SJSA1 (cell line): ENCODE results near the gene C2orf76. TPM values are rescaled to one million over a fixed set of nuclear protein-coding genes. Genes with fewer than 3 reads are reported as not detected.

Source experiments
- DNase-seq, 2 experiments: peaks; one replicate each; pipeline ENCODE4 v3.0.0-alpha.2; 2015 to 2020; ENCODE audit warnings: low spot score in 2 of 2, low read depth in 1 of 2
- H3K27ac ChIP-seq: fragments of 250-450 bp; sonication (Bioruptor Pico); 2 replicates; pipeline ENCODE4 v1.5.1; 2020; ENCODE audit warnings: mild to moderate bottlenecking, moderate library complexity
- H3K27me3 ChIP-seq: fragments of 250-450 bp; sonication (Bioruptor Pico); replicated peaks from 2 replicates; pipeline ENCODE4 v1.5.1; 2020; ENCODE audit warnings: mild to moderate bottlenecking, moderate library complexity
- H3K36me3 ChIP-seq: fragments of 250-450 bp; sonication (Bioruptor Pico); 2 replicates; pipeline ENCODE4 v1.5.1; 2020; ENCODE audit warnings: mild to moderate bottlenecking
- H3K4me1 ChIP-seq: fragments of 250-450 bp; sonication (Bioruptor Pico); replicated peaks from 2 replicates; pipeline ENCODE4 v1.6.1; 2021; ENCODE audit warnings: mild to moderate bottlenecking
- H3K4me3 ChIP-seq: fragments of 250-450 bp; sonication (Bioruptor Pico); 2 replicates; pipeline ENCODE4 v1.5.1; 2020; ENCODE audit warnings: mild to moderate bottlenecking
- H3K9me3 ChIP-seq: fragments of 250-450 bp; sonication (Bioruptor Pico); replicated peaks from 2 replicates; pipeline ENCODE4 v1.5.1; 2020; ENCODE audit warnings: mild to moderate bottlenecking
- total RNA-seq: library from RNA; depleted of rRNA; stranded (reverse); fragments of >200 nt; shearing (Covaris generic); gene quantifications from 2 replicates; pipeline ENCODE4 v1.2.3, GENCODE V29; 2014

The C2orf76 gene
- total RNA-seq, 1 experiment from 2014 or later = 18.3 TPM

DNA sequence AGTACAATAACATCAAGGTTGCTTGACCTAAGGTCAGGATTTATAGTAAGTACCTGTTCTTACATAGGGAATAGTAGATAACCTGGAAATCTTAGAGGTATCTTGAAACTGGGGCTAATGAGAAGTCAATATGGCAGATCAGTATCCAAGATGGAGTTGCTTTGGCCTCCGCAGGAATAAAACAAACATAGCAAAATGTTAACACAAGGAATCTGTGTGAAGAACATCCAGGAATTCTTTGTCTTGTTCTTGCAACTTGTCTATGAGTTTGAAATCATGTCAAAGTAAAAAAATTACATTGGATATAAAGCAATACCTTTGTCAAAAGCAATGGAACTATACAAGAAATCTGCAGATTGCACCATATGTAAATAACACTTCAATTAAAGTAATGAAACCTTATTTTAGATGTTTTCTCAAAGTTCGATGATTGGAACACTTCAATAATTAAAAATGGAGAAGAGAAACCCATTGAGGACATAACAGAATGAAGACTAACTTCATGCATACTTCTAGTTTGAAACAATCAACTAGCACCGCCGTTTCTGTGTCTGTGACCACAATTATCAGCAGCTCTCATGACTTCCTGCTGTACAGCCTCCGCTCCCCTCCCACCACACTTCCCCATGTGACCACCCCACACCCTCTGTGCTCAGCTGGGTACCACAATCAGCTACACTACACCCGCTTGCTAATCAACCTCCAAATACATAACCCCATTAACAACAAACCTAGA lies 27.6 kb downstream of the C2orf76 start:
- no peaks in the 10 kb centered on the region for H3K9me3 ChIP-seq
- H3K4me1 ChIP-seq = no peaks in the 10 kb centered on the region
- H3K4me3 ChIP-seq = no peak overlapping the region
- H3K27me3 ChIP-seq = no peaks in the 10 kb centered on the region
- no peaks in the 10 kb centered on the region for H3K36me3 ChIP-seq
- no peak overlapping the region for H3K27ac ChIP-seq
- DNase-seq = no peak

DNA sequence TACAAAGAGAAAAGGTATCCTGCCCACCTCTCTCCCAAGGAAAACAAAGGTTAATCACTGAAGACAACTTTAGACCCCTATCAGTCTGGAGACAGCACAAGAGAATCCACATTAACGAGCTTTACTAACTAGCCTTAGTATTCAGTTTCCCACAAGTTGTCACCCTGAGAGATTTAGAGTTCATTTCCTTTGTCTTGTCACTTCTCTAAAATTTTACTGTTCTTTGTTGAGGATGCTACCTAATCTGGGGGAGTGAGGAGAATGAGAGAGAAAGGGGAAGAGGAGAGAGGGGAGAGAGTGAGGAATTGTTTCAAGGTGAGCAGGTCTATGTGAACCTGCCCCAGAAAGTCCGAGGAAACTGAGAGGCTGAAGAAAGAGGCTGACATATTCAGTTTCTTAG lies 28.4 kb downstream of the C2orf76 start:
- Histone ChIP-seq H3K27me3 (no peaks in the 10 kb centered on the region), H3K4me3 (no peak overlapping the region), H3K9me3 (no peaks in the 10 kb centered on the region), H3K4me1 (no peaks in the 10 kb centered on the region), H3K27ac (no peak overlapping the region), H3K36me3 (no peaks in the 10 kb centered on the region)
- no peak for DNase-seq

DNA sequence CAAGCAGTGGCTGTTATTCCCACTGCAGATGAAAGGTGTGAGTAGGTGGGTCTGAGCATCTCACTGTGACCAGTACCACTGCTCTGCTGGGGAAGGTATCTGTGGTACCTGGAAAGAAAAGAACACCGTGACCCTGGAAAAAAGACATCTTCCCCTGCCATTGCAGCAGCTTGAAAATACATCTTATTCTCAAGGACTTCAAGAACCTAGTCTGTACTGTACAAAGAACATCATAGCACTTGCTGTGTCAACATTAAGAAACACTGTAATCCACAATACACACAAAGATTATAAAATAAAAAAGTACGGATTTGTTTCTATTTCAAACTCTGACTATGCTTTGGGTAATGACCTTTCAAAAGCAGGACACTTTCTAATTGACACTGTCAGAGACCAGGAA lies 28.9 kb downstream of the C2orf76 start:
- H3K27ac ChIP-seq = no peak overlapping the region
- H3K4me1 ChIP-seq = no peaks in the 10 kb centered on the region
- no peak overlapping the region for H3K4me3 ChIP-seq
- H3K9me3 ChIP-seq = no peaks in the 10 kb centered on the region
- no peak for DNase-seq
- no peaks in the 10 kb centered on the region for H3K27me3 ChIP-seq
- no peaks in the 10 kb centered on the region for H3K36me3 ChIP-seq

DNA sequence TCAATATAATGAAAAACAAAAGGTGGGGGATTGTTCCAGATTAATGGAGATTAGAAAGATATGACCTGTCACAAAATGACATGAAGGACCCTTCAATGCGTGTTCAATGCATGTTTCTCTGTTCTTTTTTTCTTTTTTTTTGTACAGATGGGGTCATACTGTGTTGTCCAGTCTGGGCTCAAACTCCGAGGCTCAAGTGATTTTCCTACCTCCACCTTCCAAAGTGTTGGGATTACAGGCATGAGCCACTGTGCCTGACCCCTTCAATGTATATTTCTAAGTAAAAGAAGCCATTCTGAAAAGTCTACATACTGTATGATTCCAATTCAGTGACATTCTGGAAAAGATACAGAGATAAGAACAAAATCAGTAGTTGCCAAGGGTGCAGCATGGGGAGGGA lies 32.8 kb downstream of the C2orf76 start:
- H3K9me3 ChIP-seq = no peaks in the 10 kb centered on the region
- H3K27ac ChIP-seq = no peak overlapping the region
- no peak overlapping the region for H3K4me3 ChIP-seq
- H3K27me3 ChIP-seq = no peaks in the 10 kb centered on the region
- no peak for DNase-seq
- H3K36me3 ChIP-seq = no peaks in the 10 kb centered on the region
- H3K4me1 ChIP-seq = no peaks in the 10 kb centered on the region

DNA sequence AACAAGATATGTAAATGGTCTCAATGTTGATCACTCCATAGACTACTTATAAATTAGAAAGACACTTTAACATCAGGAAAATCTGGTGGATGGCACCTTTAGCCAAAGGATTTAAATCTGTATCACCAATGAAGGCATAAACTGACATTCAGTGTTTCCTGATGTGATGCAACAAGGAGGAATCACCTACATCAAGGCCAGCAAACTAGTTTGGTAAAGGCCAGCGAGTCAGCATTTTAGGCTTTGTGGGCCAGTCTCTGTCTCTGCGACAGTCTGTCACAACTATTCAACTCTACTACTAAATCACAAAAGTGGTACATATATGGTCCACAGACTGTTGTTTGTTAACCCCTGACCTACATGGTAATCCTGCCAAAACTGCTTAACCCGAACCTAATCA lies 33.3 kb downstream of the C2orf76 start:
- Histone ChIP-seq H3K27ac (no peak overlapping the region), H3K9me3 (no peaks in the 10 kb centered on the region), H3K4me1 (no peaks in the 10 kb centered on the region), H3K36me3 (no peaks in the 10 kb centered on the region), H3K27me3 (no peaks in the 10 kb centered on the region), H3K4me3 (no peak overlapping the region)
- DNase-seq = no peak

DNA sequence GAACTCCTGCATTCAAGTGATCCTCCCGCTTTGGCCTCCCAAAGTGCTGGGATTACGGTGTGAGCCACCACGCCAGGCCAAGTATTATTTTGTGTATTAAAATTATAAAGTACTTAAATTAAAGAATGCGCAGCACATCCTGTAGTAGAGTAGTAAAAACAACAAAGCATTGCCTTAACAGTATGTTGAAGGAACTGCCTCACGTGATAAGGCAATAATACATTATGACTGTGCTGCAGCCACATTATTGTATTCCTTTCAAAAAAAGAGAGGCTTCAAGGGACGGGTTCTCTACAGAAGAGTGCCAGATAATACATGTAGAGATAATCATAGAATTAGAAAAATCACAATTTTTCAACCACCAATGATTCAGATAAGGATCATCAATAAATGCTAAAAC lies 33.7 kb downstream of the C2orf76 start:
- Histone ChIP-seq H3K36me3 (no peaks in the 10 kb centered on the region), H3K9me3 (no peaks in the 10 kb centered on the region), H3K27ac (no peak overlapping the region), H3K4me1 (no peaks in the 10 kb centered on the region), H3K4me3 (no peak overlapping the region), H3K27me3 (no peaks in the 10 kb centered on the region)
- DNase-seq = no peak

DNA sequence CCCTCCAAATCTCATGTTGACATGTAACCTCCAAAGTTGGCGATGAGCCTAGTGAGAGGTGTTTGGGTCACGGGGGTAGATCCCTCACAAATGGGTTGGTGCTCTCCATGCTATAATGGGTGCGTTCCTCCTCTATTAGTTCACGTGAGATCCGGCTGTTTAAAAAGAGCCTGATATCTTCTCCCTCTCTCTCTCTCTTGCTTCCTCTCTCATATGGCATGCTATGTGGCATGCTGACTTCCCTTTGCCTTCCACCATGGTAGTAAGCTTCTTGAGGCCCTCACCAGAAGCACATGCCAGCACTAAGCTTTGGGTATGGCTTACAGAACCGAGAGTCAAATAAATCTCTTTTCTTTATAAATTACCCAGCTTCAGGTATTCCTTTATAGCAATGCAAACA lies 39.2 kb downstream of the C2orf76 start:
- no peaks in the 10 kb centered on the region for H3K36me3 ChIP-seq
- H3K9me3 ChIP-seq = no peaks in the 10 kb centered on the region
- H3K4me1 ChIP-seq = no peaks in the 10 kb centered on the region
- DNase-seq = no peak
- no peak overlapping the region for H3K27ac ChIP-seq
- no peaks in the 10 kb centered on the region for H3K27me3 ChIP-seq
- H3K4me3 ChIP-seq = no peak overlapping the region

DNA sequence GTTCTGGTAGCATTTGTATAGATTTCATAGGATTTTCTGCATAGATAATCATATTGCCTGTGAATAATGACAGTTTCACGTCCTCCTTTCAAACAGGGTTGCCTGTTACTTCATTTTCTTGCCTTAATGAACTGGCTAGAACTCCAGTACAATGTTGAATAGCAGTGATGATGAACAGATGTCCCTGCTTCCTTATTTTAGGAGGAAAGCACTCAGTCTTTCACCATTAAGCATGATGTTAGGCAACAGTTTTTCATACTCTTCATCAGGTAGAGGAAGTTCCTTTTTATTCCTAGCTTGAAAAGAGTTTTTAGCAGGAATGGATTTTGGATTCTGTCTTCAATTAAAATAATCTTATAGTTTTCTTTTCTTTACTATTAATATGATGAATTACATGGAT lies 39.7 kb downstream of the C2orf76 start:
- no peak overlapping the region for H3K27ac ChIP-seq
- no peaks in the 10 kb centered on the region for H3K27me3 ChIP-seq
- no peaks in the 10 kb centered on the region for H3K9me3 ChIP-seq
- no peaks in the 10 kb centered on the region for H3K36me3 ChIP-seq
- H3K4me1 ChIP-seq = no peaks in the 10 kb centered on the region
- H3K4me3 ChIP-seq = no peak overlapping the region
- no peak for DNase-seq

DNA sequence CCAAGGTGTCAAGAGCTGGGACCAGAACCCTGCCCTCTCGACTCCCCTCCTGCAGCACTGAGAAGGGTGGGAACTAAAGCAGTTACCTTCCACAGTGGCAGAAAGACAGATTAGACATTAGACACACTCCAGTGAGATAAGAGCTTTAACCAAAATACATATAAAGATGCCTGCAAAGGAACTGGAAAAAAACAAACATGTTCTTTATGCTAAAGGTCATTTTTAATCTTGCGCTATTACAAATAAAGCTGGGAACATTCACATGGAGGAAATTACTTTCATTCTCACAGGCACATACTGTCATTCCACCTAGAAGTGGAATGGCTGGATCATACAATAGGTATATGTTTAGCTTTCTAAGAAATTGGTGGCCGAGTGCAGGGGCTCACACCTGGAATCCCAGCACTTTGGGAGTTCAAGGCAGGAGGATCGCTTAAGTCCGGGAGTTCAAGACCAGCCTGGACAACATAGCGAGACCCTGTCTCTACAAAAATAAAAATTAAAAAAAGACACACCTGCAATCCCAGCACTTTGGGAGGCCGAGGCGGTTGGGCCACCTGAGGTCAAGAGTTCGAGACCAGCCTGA lies 41.9 kb downstream of the C2orf76 start:
- no peak for DNase-seq
- H3K36me3 ChIP-seq = no peaks in the 10 kb centered on the region
- H3K4me1 ChIP-seq = no peaks in the 10 kb centered on the region
- no peak overlapping the region for H3K4me3 ChIP-seq
- H3K27ac ChIP-seq = no peak overlapping the region
- no peaks in the 10 kb centered on the region for H3K27me3 ChIP-seq
- no peaks in the 10 kb centered on the region for H3K9me3 ChIP-seq

DNA sequence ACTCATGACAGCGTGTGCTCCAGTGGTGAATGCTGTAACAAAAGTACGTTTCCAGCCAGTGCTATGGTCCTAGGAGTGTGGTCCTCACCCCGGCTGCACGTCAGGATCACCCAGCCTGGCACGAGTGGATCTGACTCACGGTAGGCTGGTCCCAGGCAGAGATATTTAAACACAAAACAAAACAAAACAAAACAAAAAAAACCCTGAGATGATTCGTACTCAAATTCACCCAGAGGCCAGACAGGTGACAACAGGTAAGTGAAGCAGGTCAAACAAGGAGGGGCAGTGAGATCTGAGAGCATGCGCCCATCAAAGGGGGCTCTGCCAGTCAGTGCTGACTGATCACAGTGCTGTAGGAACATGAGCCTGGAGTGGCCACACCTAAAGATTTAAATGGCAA lies 43.2 kb downstream of the C2orf76 start:
- H3K4me1 ChIP-seq = no peaks in the 10 kb centered on the region
- H3K36me3 ChIP-seq = no peaks in the 10 kb centered on the region
- no peak overlapping the region for H3K27ac ChIP-seq
- no peak for DNase-seq
- no peaks in the 10 kb centered on the region for H3K27me3 ChIP-seq
- H3K9me3 ChIP-seq = no peaks in the 10 kb centered on the region
- H3K4me3 ChIP-seq = no peak overlapping the region

DNA sequence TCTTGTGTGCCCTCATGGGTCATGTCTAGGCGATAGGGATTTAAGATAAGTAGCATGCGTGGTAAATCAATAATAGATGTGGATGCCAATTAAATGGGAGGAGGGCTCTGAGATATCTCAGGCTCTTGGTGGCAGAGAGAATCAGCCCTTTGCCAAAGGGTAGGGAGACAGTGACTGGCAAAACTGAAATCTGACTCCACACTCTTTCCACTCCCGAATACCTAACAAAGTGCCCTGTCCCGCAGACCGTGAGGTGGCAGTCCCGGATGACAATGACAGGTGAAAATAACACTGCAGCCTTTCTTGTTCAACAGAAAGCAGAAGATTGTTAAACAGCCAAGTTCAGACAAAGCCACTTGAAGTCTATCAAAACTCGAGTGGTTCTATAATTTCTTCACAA lies 47.0 kb downstream of the C2orf76 start:
- Histone ChIP-seq H3K27me3 (no peaks in the 10 kb centered on the region), H3K36me3 (no peaks in the 10 kb centered on the region), H3K4me1 (no peaks in the 10 kb centered on the region), H3K9me3 (no peaks in the 10 kb centered on the region), H3K27ac (no peak overlapping the region), H3K4me3 (no peak overlapping the region)
- DNase-seq = no peak

DNA sequence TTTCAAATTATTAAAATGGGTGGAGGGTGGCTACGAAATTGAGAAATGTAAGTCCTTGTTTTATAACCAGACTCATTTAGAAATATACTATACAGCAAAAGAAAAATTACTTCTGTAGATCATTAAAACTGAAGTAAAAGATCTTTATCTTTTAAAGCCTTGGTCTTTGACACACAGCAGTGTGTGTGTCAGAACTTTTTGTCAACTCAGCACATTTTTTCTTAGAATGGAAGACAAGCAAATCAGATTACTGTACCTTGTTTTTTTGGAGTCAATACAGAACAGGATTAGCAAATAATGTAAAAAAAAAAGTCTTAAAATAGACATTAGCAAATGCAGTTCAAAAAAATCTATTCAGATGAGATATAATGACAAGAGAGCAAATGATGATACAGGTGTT lies 49.1 kb downstream of the C2orf76 start:
- Histone ChIP-seq H3K27me3 (no peaks in the 10 kb centered on the region), H3K36me3 (no peaks in the 10 kb centered on the region), H3K4me3 (no peak overlapping the region), H3K4me1 (no peaks in the 10 kb centered on the region), H3K27ac (no peak overlapping the region), H3K9me3 (no peaks in the 10 kb centered on the region)
- no peak for DNase-seq

DNA sequence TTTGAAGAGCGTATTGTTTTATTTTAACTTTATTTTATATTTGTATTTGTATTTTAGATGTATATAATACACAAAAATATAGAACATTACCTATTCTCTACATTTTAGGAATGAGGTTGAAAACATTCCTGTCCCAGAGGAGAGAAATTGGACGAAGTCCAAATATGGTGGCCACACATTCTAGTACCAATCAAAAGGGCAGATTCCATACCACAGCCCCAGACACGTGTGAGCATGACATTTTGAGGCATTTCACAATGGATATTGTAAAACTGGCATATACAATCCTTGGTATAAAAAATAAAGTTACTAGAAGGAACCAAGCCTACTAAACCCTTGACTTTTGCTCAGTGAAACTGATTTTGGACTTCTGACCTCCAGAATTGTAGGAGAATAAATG lies 50.6 kb downstream of the C2orf76 start:
- Histone ChIP-seq H3K9me3 (no peaks in the 10 kb centered on the region), H3K4me1 (no peaks in the 10 kb centered on the region), H3K27me3 (no peaks in the 10 kb centered on the region), H3K4me3 (no peak overlapping the region), H3K36me3 (no peaks in the 10 kb centered on the region), H3K27ac (no peak overlapping the region)
- DNase-seq = no peak

DNA sequence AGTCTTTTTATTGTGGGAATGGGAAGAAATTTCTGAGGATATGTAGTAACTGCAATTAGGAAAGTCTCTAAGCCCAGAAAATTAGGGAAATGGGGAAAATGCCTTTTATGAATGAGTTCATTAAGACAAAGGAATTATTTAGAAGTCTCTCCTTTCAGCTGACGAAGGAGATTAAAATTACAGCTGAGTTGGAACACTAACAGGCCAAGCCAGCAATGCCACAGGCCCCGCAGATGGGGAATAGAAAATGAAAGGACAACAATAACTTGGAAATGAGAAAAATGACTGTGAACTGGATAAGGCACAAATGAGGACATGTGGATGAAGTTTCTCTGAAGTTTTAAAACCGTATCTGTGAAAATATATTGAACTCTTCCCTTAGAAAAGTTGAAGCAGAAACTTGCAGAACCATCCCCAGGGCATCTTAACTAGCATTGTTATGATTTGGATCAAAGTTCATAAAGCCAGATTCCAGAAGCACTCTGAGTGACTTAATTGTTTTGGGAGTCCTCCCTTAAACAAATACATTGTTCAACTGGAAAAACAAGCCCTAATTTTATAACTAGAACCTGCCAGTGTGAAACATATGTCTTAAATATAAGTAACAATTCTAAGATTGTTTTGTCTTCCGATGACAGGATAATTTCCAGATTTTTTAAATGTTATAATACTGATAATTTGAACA lies 51.3 kb downstream of the C2orf76 start:
- no peaks in the 10 kb centered on the region for H3K27me3 ChIP-seq
- no peak for DNase-seq
- H3K27ac ChIP-seq = no peak overlapping the region

More for the DNA sequence above, 51.3 kb downstream of the C2orf76 start:
- Histone ChIP-seq H3K36me3 (no peaks in the 10 kb centered on the region), H3K4me3 (no peak overlapping the region), H3K4me1 (no peaks in the 10 kb centered on the region), H3K9me3 (no peaks in the 10 kb centered on the region)
